OCI-LY1 (cell line): ENCODE measurements around the gene HIRA.

Source experiments
- H2AFZ ChIP-seq: fragments of 200-600 bp; sonication (generic), shearing (Covaris generic); 2 replicates; pipeline ENCODE4 v1.6.0; 2014; ENCODE audit warnings: antibody characterized with exemption, mild to moderate bottlenecking, low read length
- H3F3A ChIP-seq: fragments of 200-600 bp; sonication (generic), shearing (Covaris generic); 2 replicates; pipeline ENCODE4 v1.6.0; 2014; ENCODE audit warnings: mild to moderate bottlenecking, antibody characterized with exemption, low read length, moderate library complexity; ENCODE audit not compliant: insufficient read depth
- H3K27ac ChIP-seq: fragments of 200-600 bp; sonication (generic); 2 replicates; pipeline ENCODE4 v1.5.1; 2014; ENCODE audit warnings: low read length, mixed run types, mild to moderate bottlenecking, low read depth; ENCODE audit not compliant: poor library complexity, severe bottlenecking
- H3K27me3 ChIP-seq: fragments of 200-600 bp; sonication (generic); 2 replicates; pipeline ENCODE4 v1.6.0; 2014; ENCODE audit warnings: antibody characterized with exemption, mild to moderate bottlenecking, low read length, moderate library complexity; ENCODE audit not compliant: insufficient read depth
- H3K36me3 ChIP-seq: fragments of 200-600 bp; sonication (generic); 2 replicates; pipeline ENCODE4 v1.6.1; 2014; ENCODE audit warnings: mild to moderate bottlenecking, antibody characterized with exemption, low read length, moderate library complexity, mixed read lengths; ENCODE audit not compliant: insufficient read depth
- H3K4me1 ChIP-seq: fragments of 200-600 bp; sonication (generic); 2 replicates; pipeline ENCODE4 v1.5.1; 2014; ENCODE audit warnings: mild to moderate bottlenecking, low read length, moderate library complexity; ENCODE audit not compliant: insufficient read depth, severe bottlenecking
- H3K4me2 ChIP-seq: fragments of 200-600 bp; sonication (generic), shearing (Covaris generic); 2 replicates; pipeline ENCODE4 v1.6.1; 2014; ENCODE audit warnings: low read length
- H3K4me3 ChIP-seq: fragments of 200-600 bp; sonication (generic); 2 replicates; pipeline ENCODE4 v1.5.1; 2014; ENCODE audit warnings: low read length, low read depth, mild to moderate bottlenecking, mixed read lengths; ENCODE audit not compliant: poor library complexity, severe bottlenecking
- H3K79me2 ChIP-seq: fragments of 200-600 bp; shearing (Covaris generic); 2 replicates; pipeline ENCODE4 v1.6.1; 2016; ENCODE audit warnings: mixed run types, low read length, mixed read lengths; ENCODE audit not compliant: insufficient read depth
- H3K9ac ChIP-seq: fragments of 200-600 bp; sonication (generic), shearing (Covaris generic); 2 replicates; pipeline ENCODE4 v1.6.1; 2014; ENCODE audit warnings: mild to moderate bottlenecking, low read length, mixed read lengths
- H3K9me2 ChIP-seq: fragments of 200-600 bp; sonication (generic), shearing (Covaris generic); 2 replicates; pipeline ENCODE4 v1.6.1; 2014; ENCODE audit warnings: low read depth, mild to moderate bottlenecking, low read length, mixed read lengths
- H3K9me3 ChIP-seq: fragments of 200-600 bp; shearing (Covaris generic); 2 replicates; pipeline ENCODE4 v1.6.1; 2014; ENCODE audit warnings: low read length, mixed read lengths
- H4K20me1 ChIP-seq: fragments of 200-600 bp; sonication (generic), shearing (Covaris generic); 2 replicates; pipeline ENCODE4 v1.6.0; 2016; ENCODE audit warnings: mild to moderate bottlenecking, low read length; ENCODE audit not compliant: insufficient read depth
- CTCF ChIP-seq: fragments of 200-600 bp; sonication (generic), shearing (Covaris generic); IDR thresholded peaks from 2 replicates; pipeline ENCODE4 v1.5.1; 2017; ENCODE audit warnings: mild to moderate bottlenecking, antibody characterized with exemption, low read length, moderate library complexity, mixed read lengths
- EZH2 ChIP-seq: fragments of 200-600 bp; sonication (generic), shearing (Covaris generic); IDR thresholded peaks from 2 replicates; pipeline ENCODE4 v1.8.0; 2017; ENCODE audit warnings: borderline replicate concordance, mixed run types, mild to moderate bottlenecking, antibody characterized with exemption, low read length, moderate library complexity, mixed read lengths

HIRA gene

GRCh38 chr22:19382240-19382639 is 49.3 kb downstream of the HIRA start:
- Histone ChIP-seq H2AFZ (no peak overlapping the region), H3K4me3 (no peak overlapping the region), H3K9me2 (no peaks in the 10 kb centered on the region), H3K79me2 (no peaks in the 10 kb centered on the region), H3K36me3 (peaks cover 75% of the 10 kb centered on the region), H3K4me2 (no peak overlapping the region), H3K27ac (no peak overlapping the region), H3F3A (no peaks in the 10 kb centered on the region), H3K9me3 (no peaks in the 10 kb centered on the region), H3K27me3 (no peaks in the 10 kb centered on the region), H4K20me1 (no peaks in the 10 kb centered on the region), H3K4me1 (no peaks in the 10 kb centered on the region), H3K9ac (no peak overlapping the region)
- TF ChIP-seq EZH2 (no peak), CTCF (no peak)

- Histone ChIP-seq H3F3A (no peaks in the 10 kb centered on the region), H3K27me3 (no peaks in the 10 kb centered on the region), H3K36me3 (peaks cover 77% of the 10 kb centered on the region), H3K27ac (no peak overlapping the region), H3K9me3 (no peaks in the 10 kb centered on the region), H4K20me1 (no peaks in the 10 kb centered on the region), H3K9me2 (no peaks in the 10 kb centered on the region), H3K9ac (no peak overlapping the region), H3K4me1 (no peaks in the 10 kb centered on the region), H3K4me2 (no peak overlapping the region), H3K79me2 (no peaks in the 10 kb centered on the region), H3K4me3 (no peak overlapping the region), H2AFZ (no peak overlapping the region)
- TF ChIP-seq EZH2 (no peak), CTCF (no peak)
Observed at GRCh38 chr22:19378344-19378674, 53.2 kb downstream of the HIRA start.

GRCh38 chr22:19377565-19378343 is 53.8 kb downstream of the HIRA start:
- TF ChIP-seq CTCF (no peak), EZH2 (no peak)
- Histone ChIP-seq H3F3A (no peaks in the 10 kb centered on the region), H3K9ac (no peak overlapping the region)

More at GRCh38 chr22:19377565-19378343, 53.8 kb downstream of the HIRA start:
- Histone ChIP-seq H3K27me3 (no peaks in the 10 kb centered on the region), H2AFZ (no peak overlapping the region), H3K9me3 (no peaks in the 10 kb centered on the region), H3K36me3 (peaks cover 76% of the 10 kb centered on the region), H3K9me2 (no peaks in the 10 kb centered on the region), H3K4me1 (no peaks in the 10 kb centered on the region), H3K27ac (no peak overlapping the region), H3K4me2 (no peak overlapping the region), H3K79me2 (no peaks in the 10 kb centered on the region), H4K20me1 (no peaks in the 10 kb centered on the region), H3K4me3 (no peak overlapping the region)
